ENCODE results near the gene LPP. TPM values are rescaled to one million over a fixed set of nuclear protein-coding genes. Genes with fewer than 3 reads are reported as not detected.

The LPP gene
- total RNA-seq, 1 donor from 2014 or later, result 222 TPM

DNA sequence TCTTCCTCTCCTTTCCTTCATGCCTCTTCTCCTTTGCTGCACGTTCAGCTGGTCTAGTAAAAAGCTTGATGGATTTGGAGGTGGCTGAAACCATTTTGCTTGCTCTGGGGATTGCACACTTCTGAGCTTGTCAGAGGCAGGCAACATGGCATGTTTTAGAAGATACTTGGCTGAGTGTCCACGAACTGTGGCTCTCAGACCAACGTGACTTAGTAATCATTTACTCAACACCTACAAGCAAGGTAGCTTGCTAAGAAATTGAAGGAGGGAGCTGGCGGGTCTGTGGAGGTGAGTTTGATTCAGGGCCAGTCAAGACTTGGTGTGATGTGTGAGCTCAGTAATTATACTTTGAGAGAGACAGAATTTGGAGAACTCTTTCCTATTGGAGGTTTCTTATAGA, 196.0 kb downstream of the LPP start:
- peaks cover 7% of the 10 kb centered on the region for H3K36me3 Mint-ChIP-seq (ENCODE audit: low read depth, unreplicated experiment)
- Histone ChIP-seq H3K36me3 (ENCODE audit: insufficient read depth, low read length) (peaks cover 6% of the 10 kb centered on the region), H3K9me3 (ENCODE audit: insufficient read depth, low read depth, low read length) (no peaks in the 10 kb centered on the region), H3K4me2 (ENCODE audit: low read length) (peak overlapping the region; percentile 39), H3K4me3 (ENCODE audit: insufficient read depth, low read depth, low read length) (no peak overlapping the region), H3K79me2 (ENCODE audit: insufficient read depth, low read length) (peaks cover 78% of the 10 kb centered on the region), H2AFZ (ENCODE audit: low read depth, low read length) (no peak overlapping the region), H3K27me3 (ENCODE audit: insufficient read depth, low read length) (no peaks in the 10 kb centered on the region), H4K20me1 (ENCODE audit: insufficient read depth, low read length) (peaks cover 42% of the 10 kb centered on the region), H3K9ac (ENCODE audit: low read length) (peak overlapping the region; percentile 13), H3K4me1 (ENCODE audit: insufficient read depth, low read length) (peaks cover 32% of the 10 kb centered on the region), H3K27ac (ENCODE audit: low read depth, low read length) (no peak overlapping the region)
- DNase-seq (ENCODE audit: low read depth) (no peak), FAIRE-seq (no peak)
- peak overlapping the region; percentile 92 for H3K27ac Mint-ChIP-seq (ENCODE audit: unreplicated experiment)
- peaks cover 53% of the 10 kb centered on the region for H3K4me1 Mint-ChIP-seq (ENCODE audit: low read depth, unreplicated experiment)
- H3K4me3 Mint-ChIP-seq (ENCODE audit: unreplicated experiment), result peak overlapping the region; percentile 36
- H3K27me3 Mint-ChIP-seq (ENCODE audit: low read depth, unreplicated experiment), result no peaks in the 10 kb centered on the region
- no peak for TF ChIP-seq CTCF (IDR thresholded peaks at IDR 0.05; ENCODE audit: insufficient read depth, low read depth, low read length)
- TF ChIP-seq EZH2 (IDR thresholded peaks at IDR 0.05; ENCODE audit: insufficient read depth, low read length), result no peak
- H3K9me3 Mint-ChIP-seq (ENCODE audit: unreplicated experiment), result no peaks in the 10 kb centered on the region

DNA sequence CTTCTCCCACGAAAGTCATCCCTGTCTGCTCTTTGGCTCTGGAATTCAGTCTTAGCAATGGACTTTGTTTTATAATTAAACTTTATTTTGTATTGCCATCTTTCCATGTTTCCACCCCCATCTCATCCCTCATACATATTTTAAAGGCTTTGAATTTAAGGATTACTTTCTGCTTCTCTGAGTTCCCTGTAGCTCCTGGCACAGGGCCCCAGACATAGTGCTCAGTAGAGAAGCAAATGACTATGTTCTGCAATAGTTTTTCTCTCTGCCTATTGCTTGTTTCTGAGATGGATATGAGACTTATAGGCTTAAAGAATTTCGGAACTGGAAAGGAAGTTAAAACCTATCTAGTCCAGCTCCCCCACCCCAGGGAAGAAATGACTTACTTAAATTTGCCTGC, 197.0 kb downstream of the LPP start:
- peaks cover 80% of the 10 kb centered on the region for H3K79me2 ChIP-seq (ENCODE audit: insufficient read depth, low read length)
- H3K9ac ChIP-seq (ENCODE audit: low read length), result no peak overlapping the region
- Mint-ChIP-seq H3K9me3 (ENCODE audit: unreplicated experiment) (no peaks in the 10 kb centered on the region), H3K27me3 (ENCODE audit: low read depth, unreplicated experiment) (no peaks in the 10 kb centered on the region), H3K36me3 (ENCODE audit: low read depth, unreplicated experiment) (peaks cover 4% of the 10 kb centered on the region), H3K4me1 (ENCODE audit: low read depth, unreplicated experiment) (peaks cover 44% of the 10 kb centered on the region), H3K4me3 (ENCODE audit: unreplicated experiment) (no peak overlapping the region), H3K27ac (ENCODE audit: unreplicated experiment) (peak overlapping the region; percentile 67)
- H3K4me3 ChIP-seq (ENCODE audit: insufficient read depth, low read depth, low read length), result no peak overlapping the region
- no peaks in the 10 kb centered on the region for H3K9me3 ChIP-seq (ENCODE audit: insufficient read depth, low read depth, low read length)
- no peak overlapping the region for H3K27ac ChIP-seq (ENCODE audit: low read depth, low read length)
- FAIRE-seq, result no peak
- no peak overlapping the region for H3K4me2 ChIP-seq (ENCODE audit: low read length)
- no peaks in the 10 kb centered on the region for H3K27me3 ChIP-seq (ENCODE audit: insufficient read depth, low read length)
- H4K20me1 ChIP-seq (ENCODE audit: insufficient read depth, low read length), result peaks cover 46% of the 10 kb centered on the region
- DNase-seq (ENCODE audit: low read depth), result no peak
- peaks cover 22% of the 10 kb centered on the region for H3K4me1 ChIP-seq (ENCODE audit: insufficient read depth, low read length)
- H3K36me3 ChIP-seq (ENCODE audit: insufficient read depth, low read length), result peaks cover 6% of the 10 kb centered on the region
- no peak overlapping the region for H2AFZ ChIP-seq (ENCODE audit: low read depth, low read length)
- TF ChIP-seq EZH2 (IDR thresholded peaks at IDR 0.05; ENCODE audit: insufficient read depth, low read length) (no peak), CTCF (IDR thresholded peaks at IDR 0.05; ENCODE audit: insufficient read depth, low read depth, low read length) (no peak)

DNA sequence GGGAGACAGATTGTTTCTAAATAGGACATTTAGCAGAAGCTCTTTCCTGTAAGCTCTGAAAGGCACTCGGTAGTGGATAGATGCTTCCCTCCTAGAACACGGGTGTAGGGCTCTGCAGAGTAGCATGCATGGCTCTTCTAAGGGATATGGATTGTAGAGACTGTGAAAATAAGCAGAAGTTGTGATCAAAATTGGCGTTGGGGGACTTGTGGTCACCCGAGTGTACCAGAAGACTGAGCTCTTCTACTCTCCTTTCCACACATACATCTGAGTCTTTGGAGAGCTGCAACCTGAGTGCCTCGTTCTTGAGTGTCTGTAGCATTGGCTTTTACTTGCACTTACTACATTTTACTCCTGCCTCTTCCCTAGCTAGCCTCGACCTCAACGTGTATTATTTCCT, 197.7 kb downstream of the LPP start:
- no peaks in the 10 kb centered on the region for H3K9me3 Mint-ChIP-seq (ENCODE audit: unreplicated experiment)
- Histone ChIP-seq H4K20me1 (ENCODE audit: insufficient read depth, low read length) (peaks cover 52% of the 10 kb centered on the region), H3K4me1 (ENCODE audit: insufficient read depth, low read length) (peaks cover 22% of the 10 kb centered on the region), H3K27me3 (ENCODE audit: insufficient read depth, low read length) (no peaks in the 10 kb centered on the region), H3K27ac (ENCODE audit: low read depth, low read length) (no peak overlapping the region), H3K79me2 (ENCODE audit: insufficient read depth, low read length) (peaks cover 83% of the 10 kb centered on the region), H3K9me3 (ENCODE audit: insufficient read depth, low read depth, low read length) (no peaks in the 10 kb centered on the region), H2AFZ (ENCODE audit: low read depth, low read length) (no peak overlapping the region), H3K36me3 (ENCODE audit: insufficient read depth, low read length) (peaks cover 6% of the 10 kb centered on the region), H3K4me3 (ENCODE audit: insufficient read depth, low read depth, low read length) (no peak overlapping the region), H3K9ac (ENCODE audit: low read length) (no peak overlapping the region), H3K4me2 (ENCODE audit: low read length) (no peak overlapping the region)
- TF ChIP-seq CTCF (IDR thresholded peaks at IDR 0.05; ENCODE audit: insufficient read depth, low read depth, low read length) (no peak), EZH2 (IDR thresholded peaks at IDR 0.05; ENCODE audit: insufficient read depth, low read length) (no peak)
- peaks cover 4% of the 10 kb centered on the region for H3K36me3 Mint-ChIP-seq (ENCODE audit: low read depth, unreplicated experiment)
- DNase-seq (ENCODE audit: low read depth), result no peak
- H3K27ac Mint-ChIP-seq (ENCODE audit: unreplicated experiment), result no peak overlapping the region
- FAIRE-seq, result no peak
- no peaks in the 10 kb centered on the region for H3K27me3 Mint-ChIP-seq (ENCODE audit: low read depth, unreplicated experiment)
- H3K4me3 Mint-ChIP-seq (ENCODE audit: unreplicated experiment), result no peak overlapping the region
- H3K4me1 Mint-ChIP-seq (ENCODE audit: low read depth, unreplicated experiment), result peaks cover 44% of the 10 kb centered on the region
